K562 (cell line): ENCODE data around the gene WNT3. TPM values are rescaled to one million over a fixed set of nuclear protein-coding genes. Genes with fewer than 3 reads are reported as not detected.

Source experiments
- ATAC-seq: fragments of 200-7000 bp; cut with Tn5 transposase; 3 replicates; pipeline ENCODE4 v1.9.1; 2020; ENCODE audit warnings: moderate library complexity
- BruUV-seq: library from RNA; stranded (reverse); fragments of 400-500 nt; replicated peaks from 2 replicates; lab custom pipeline; 2021; lab: Mats Ljungman, UMichigan
- CTCF ChIA-PET: fragments of 300-600 bp; formaldehyde crosslinking; extraction: SDS; loops from one replicate; lab custom pipeline; 2021; ENCODE audit warnings: low intra/inter-chr PET ratio; lab: Yijun Ruan, JAX
- POLR2A ChIA-PET: fragments of 300-600, 350-650 bp; sonication (Branson Sonifier 250); formaldehyde crosslinking; extraction: SDS; loops from one replicate; lab custom pipeline; 2021; ENCODE audit warnings: antibody characterized with exemption, inconsistent platforms; lab: Yijun Ruan, JAX
- DNase-seq, 4 experiments: peaks; one replicate each; pipeline versions ENCODE4 v3.0.0 to v3.0.0-alpha.2; 2011 to 2018; ENCODE audit warnings: low spot score in 3 of 4, mixed read lengths in 3 of 4; ENCODE audit errors: extremely low read depth in 1 of 4
- FAIRE-seq: peaks from 2 replicates; lab custom pipeline; 2011; peaks lifted over from hg19 to GRCh38; lab: Jason Lieb, UNC
- H2AFZ ChIP-seq: 2 replicates; pipeline ENCODE4 v1.6.0; 2011; ENCODE audit warnings: low read depth, low read length, control low read depth, inconsistent platforms
- H3K27ac ChIP-seq: fragments of 200-600 bp; 3 replicates; pipeline ENCODE4 v1.8.0; 2011; ENCODE audit warnings: low read depth, mild to moderate bottlenecking, control low read depth, inconsistent platforms, low read length, moderate library complexity, mixed read lengths; ENCODE audit errors: extremely low read depth
- H3K27me3 ChIP-seq, 2 experiments: fragments of 300-600 bp in 1 of 2; 2 replicates in 1 of 2; 3 replicates in 1 of 2; pipeline versions ENCODE4 v1.6.0 to v1.8.0; 2011; ENCODE audit warnings: inconsistent platforms in 2 of 2, low read length in 2 of 2, mild to moderate bottlenecking in 1 of 2, mixed read lengths in 1 of 2, moderate library complexity in 1 of 2; ENCODE audit not compliant: control insufficient read depth in 2 of 2, insufficient read depth in 2 of 2
- H3K36me3 ChIP-seq: fragments of 300-600 bp; 3 replicates; pipeline ENCODE4 v1.8.0; 2011; ENCODE audit warnings: mild to moderate bottlenecking, low read length, inconsistent platforms; ENCODE audit not compliant: control insufficient read depth, insufficient read depth
- H3K4me1 ChIP-seq, 2 experiments: fragments of 200-600 bp in 1 of 2; replicated peaks in 1 of 2; 2 replicates in 1 of 2; 3 replicates in 1 of 2; pipeline versions ENCODE4 v1.5.1 to v1.8.0; 2011; ENCODE audit warnings: inconsistent platforms in 2 of 2, low read length in 2 of 2, mild to moderate bottlenecking in 1 of 2, mixed read lengths in 1 of 2, moderate library complexity in 1 of 2; ENCODE audit not compliant: control insufficient read depth in 2 of 2, insufficient read depth in 2 of 2
- H3K4me2 ChIP-seq: 2 replicates; pipeline ENCODE4 v1.6.1; 2011; ENCODE audit warnings: low read length, control low read depth, inconsistent platforms, mixed read lengths; ENCODE audit not compliant: insufficient read depth
- H3K4me3 ChIP-seq: fragments of 200-600 bp; sonication (generic), shearing (Covaris generic); 2 replicates; pipeline ENCODE4 v1.5.1; 2016; ENCODE audit warnings: control low read depth, inconsistent platforms
- H3K79me2 ChIP-seq: fragments of 200-600 bp; 3 replicates; pipeline ENCODE4 v1.8.0; 2011; ENCODE audit warnings: low read length, inconsistent platforms; ENCODE audit not compliant: control insufficient read depth, insufficient read depth
- H3K9ac ChIP-seq, 2 experiments: 2 replicates each; pipeline versions ENCODE4 v1.6.0 to v1.6.1; 2011; ENCODE audit warnings: low read depth in 2 of 2, low read length in 2 of 2, control low read depth in 1 of 2, inconsistent platforms in 1 of 2, mild to moderate bottlenecking in 1 of 2, mixed read lengths in 1 of 2; ENCODE audit not compliant: insufficient read depth in 1 of 2
- H3K9me1 ChIP-seq: one replicate; pipeline ENCODE4 v1.6.0; 2011; ENCODE audit warnings: inconsistent platforms, mild to moderate bottlenecking, low read length, moderate library complexity; ENCODE audit not compliant: control insufficient read depth, insufficient read depth
- H3K9me3 ChIP-seq: replicated peaks from 2 replicates; pipeline ENCODE4 v1.5.1; 2011; ENCODE audit warnings: low read depth, low read length, inconsistent platforms; ENCODE audit not compliant: control insufficient read depth, insufficient read depth
- H4K20me1 ChIP-seq: replicated peaks from 2 replicates; pipeline ENCODE4 v1.6.1; 2011; ENCODE audit warnings: low read length, inconsistent platforms, mixed read lengths; ENCODE audit not compliant: control insufficient read depth, insufficient read depth
- CBFB ChIP-seq: sonication (generic); formaldehyde crosslinking; IDR thresholded peaks from 2 replicates; pipeline ENCODE4 v1.4.0; 2020; ENCODE audit warnings: mild to moderate bottlenecking, missing genetic modification reagents
- DPF2 ChIP-seq: fragments of 450-650 bp; IDR thresholded peaks from 2 replicates; pipeline ENCODE4 v1.6.1; 2016
- HNRNPUL1 ChIP-seq: fragments of 200-400 bp; formaldehyde crosslinking; IDR thresholded peaks from 2 replicates; pipeline ENCODE4 v1.6.1; 2017; ENCODE audit warnings: low read length
- NUFIP1 ChIP-seq: fragments of 450-650 bp; IDR thresholded peaks from 2 replicates; pipeline ENCODE4 v1.6.1; 2018; ENCODE audit not compliant: partially characterized antibody
- RBM39 ChIP-seq: fragments of 200-400 bp; formaldehyde crosslinking; optimal IDR thresholded peaks from 2 replicates; pipeline ENCODE3; 2018; ENCODE audit warnings: low read depth, low read length
- SAFB ChIP-seq: fragments of 200-400 bp; formaldehyde crosslinking; IDR thresholded peaks from 2 replicates; pipeline ENCODE4 v1.6.1; 2017; ENCODE audit warnings: low read depth, low read length, borderline replicate concordance
- SIX5 ChIP-seq, 2 experiments: IDR thresholded peaks; 2 replicates each; pipeline ENCODE4 v1.6.1; 2011; ENCODE audit warnings: low read length in 2 of 2, borderline replicate concordance in 1 of 2, low read depth in 1 of 2, mild to moderate bottlenecking in 1 of 2, moderate library complexity in 1 of 2; ENCODE audit not compliant: insufficient read depth in 1 of 2
- SRSF1 ChIP-seq: fragments of 200-400 bp; formaldehyde crosslinking; IDR thresholded peaks from 2 replicates; pipeline ENCODE4 v1.6.1; 2017; ENCODE audit warnings: mild to moderate bottlenecking, low read depth, low read length, moderate library complexity
- TCF7 ChIP-seq: sonication (generic); IDR thresholded peaks from 2 replicates; pipeline ENCODE4 v1.6.1; 2016; ENCODE audit warnings: antibody characterized with exemption, borderline replicate concordance
- ZFP1 ChIP-seq: fragments of 450-650 bp; formaldehyde crosslinking; IDR thresholded peaks from 2 replicates; pipeline ENCODE4 v1.4.0; 2020; ENCODE audit warnings: mild to moderate bottlenecking, mixed read lengths
- ZNF311 ChIP-seq: fragments of 250-450 bp; sonication (Bioruptor Pico); IDR thresholded peaks from 2 replicates; pipeline ENCODE4 v1.4.0; 2020; ENCODE audit warnings: mild to moderate bottlenecking, moderate library complexity
- WGBS: fragments of 100-300 bp; shearing (Covaris generic); methylation state at CpG from one replicate; pipeline ENCODE4 v1.1.6; 2016; ENCODE audit warnings: low coverage, mixed read lengths; ENCODE audit not compliant: insufficient coverage; ENCODE audit errors: missing lambda C conversion rate; 5-methylcytosine and 5-hydroxymethylcytosine counted together
- in situ Hi-C: fragments of 300-500 bp; cut with MboI; formaldehyde crosslinking; loops from 4 replicates; pipeline ENCODE4 v1.15.0; 2018; ENCODE audit warnings: inconsistent platforms, mixed read lengths
- intact Hi-C: fragments of 100-400 bp; cut with micrococcal nuclease; formaldehyde crosslinking; loops from 2 replicates; pipeline ENCODE4 v1.14.2; 2022
- polyA plus RNA-seq, 8 experiments: library from polyadenylated mRNA; depleted of rRNA in 4 of 8; stranded (reverse) in 5 of 8; unstranded in 3 of 8; fragments of >200 nt; fragmentation: Nextera tagmentation in 2 of 8; fragmentation: Illumina TruSeq in 1 of 8; extraction: Ambion mirVana in 2 of 8; extraction: Trizol in 1 of 8; gene quantifications; 2 replicates each; pipeline versions ENCODE4 v1.2.1 to v1.2.3, GENCODE V29; 2011 to 2014; ENCODE audit warnings: inconsistent platforms in 1 of 8, missing spikeins in 1 of 8
- total RNA-seq, 7 experiments: library from RNA; depleted of rRNA in 6 of 7; stranded (reverse); fragments of >200 nt in 6 of 7; fragmentation: Illumina TruSeq in 2 of 7; extraction: Trizol in 2 of 7; gene quantifications; 2 replicates each; pipeline versions ENCODE4 v1.2.1 to v1.2.3, GENCODE V29; 2011 to 2021; ENCODE audit warnings: low replicate concordance in 1 of 7
- TF ChIP-seq, protein P1 (sequence below), 3 experiments: IDR thresholded peaks in 2 of 3; conservative IDR thresholded peaks in 1 of 3; 2 replicates each; pipeline ENCODE4 v1.5.1; 2011 to 2012; ENCODE audit warnings: low read length in 3 of 3, mild to moderate bottlenecking in 3 of 3, control low read depth in 2 of 3, improper control_type of control experiment in 1 of 3, inconsistent platforms in 1 of 3, low read depth in 1 of 3, mixed read lengths in 1 of 3, moderate library complexity in 1 of 3; ENCODE audit not compliant: insufficient read depth in 2 of 3
- TF ChIP-seq, protein P2 (sequence below), 2 experiments: IDR thresholded peaks; 2 replicates each; pipeline ENCODE4 v1.6.1; 2012; ENCODE audit warnings: improper control_type of control experiment in 2 of 2, low read depth in 2 of 2, low read length in 2 of 2, borderline replicate concordance in 1 of 2
- TF ChIP-seq, protein P3 (sequence below): IDR thresholded peaks from 3 replicates; pipeline ENCODE4 v1.6.1; 2011; ENCODE audit warnings: borderline replicate concordance, mild to moderate bottlenecking, moderate library complexity; ENCODE audit not compliant: insufficient read length; ENCODE audit errors: extremely low read depth

The WNT3 gene
- total and polyA plus RNA-seq, 9 of the 15 experiments (the other 6 are each of a cell fraction or from before 2014, with no cell fraction given) = 1.5 to 6.1 (median 3.3) TPM

DNA sequence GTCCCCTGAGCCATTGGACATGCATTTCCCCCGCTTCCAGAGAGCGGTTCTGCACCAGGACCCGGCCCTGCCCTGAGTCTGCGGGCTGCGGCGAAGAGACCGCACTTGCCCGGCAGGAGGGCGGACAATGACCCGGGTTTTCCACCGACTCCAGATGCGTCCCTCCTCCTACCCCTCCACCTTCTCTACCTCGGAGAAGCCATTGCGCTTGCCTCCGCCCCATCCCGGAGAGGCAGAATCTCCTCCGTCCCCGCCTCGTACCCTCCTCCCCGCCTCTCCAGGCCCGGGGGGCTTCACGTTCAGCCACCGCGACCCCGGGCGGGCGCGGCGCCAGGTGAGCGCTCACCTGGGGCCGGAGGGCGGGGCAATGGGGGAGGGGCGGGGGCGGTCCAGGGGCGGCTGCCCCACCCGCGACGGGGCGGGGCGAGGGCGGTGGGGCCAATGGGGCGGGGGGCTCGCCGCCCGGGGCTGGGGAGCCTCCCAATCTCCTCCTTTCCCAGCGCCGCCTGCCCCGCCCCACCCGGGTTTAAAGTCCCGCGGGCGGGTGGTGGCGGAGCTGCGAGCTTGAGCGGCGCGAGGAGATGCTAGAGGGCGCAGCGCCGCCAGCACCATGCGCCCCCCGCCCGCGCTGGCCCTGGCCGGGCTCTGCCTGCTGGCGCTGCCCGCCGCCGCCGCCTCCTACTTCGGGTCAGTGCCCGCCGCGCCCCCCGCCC is 32.7 kb upstream of the WNT3 start, which contains the start of gene WNT9B:
TSS of gene WNT9B (plus strand) at position 555 of the 713 bp plus-strand sequence. CDS start at position 611, 56 bp downstream.
- intact Hi-C loops = no loop called here
- POLR2A ChIA-PET = no interaction called here
- CTCF ChIA-PET = interaction anchor here (0.6 kb wide), 1 partner anchor 63 kb away, joined by 3 read pairs; no protein-coding TSS in a partner anchor
- BruUV-seq = no TSS peak
- Histone ChIP-seq H3K36me3 (no peaks in the 10 kb centered on the region), H3K4me2 (no peak within 1 kb of the TSS), H2AFZ (no peak within 1 kb of the TSS), H3K4me1 (peaks cover 0 to 16% of the 10 kb centered on the region in 2 experiments; a peak in 2 of 5 replicates), H3K27me3 (peaks cover 13 to 37% of the 10 kb centered on the region in 2 experiments), H3K4me3 (peak within 1 kb of the TSS; percentile 28), H3K27ac (no peak within 1 kb of the TSS), H3K9me3 (no peaks in the 10 kb centered on the region), H3K9me1 (no peaks in the 10 kb centered on the region), H4K20me1 (0 out of 2 replicates have a peak, but pooled peaks cover 14% of the 10 kb centered on the region), H3K9ac (peak within 1 kb of the TSS in 1 of 2 experiments; percentile 56; a peak in 1 of 4 replicates), H3K79me2 (no peaks in the 10 kb centered on the region)
- no peak for FAIRE-seq
- in situ Hi-C loops = no loop called here
- WGBS = under 1% methylated on average over 37 of the region's 75 CpGs
- DNase-seq = peak; percentile 65 to 93 (median 86)
- ATAC-seq = peak; percentile 88
- TF ChIP-seq, protein P1, sequence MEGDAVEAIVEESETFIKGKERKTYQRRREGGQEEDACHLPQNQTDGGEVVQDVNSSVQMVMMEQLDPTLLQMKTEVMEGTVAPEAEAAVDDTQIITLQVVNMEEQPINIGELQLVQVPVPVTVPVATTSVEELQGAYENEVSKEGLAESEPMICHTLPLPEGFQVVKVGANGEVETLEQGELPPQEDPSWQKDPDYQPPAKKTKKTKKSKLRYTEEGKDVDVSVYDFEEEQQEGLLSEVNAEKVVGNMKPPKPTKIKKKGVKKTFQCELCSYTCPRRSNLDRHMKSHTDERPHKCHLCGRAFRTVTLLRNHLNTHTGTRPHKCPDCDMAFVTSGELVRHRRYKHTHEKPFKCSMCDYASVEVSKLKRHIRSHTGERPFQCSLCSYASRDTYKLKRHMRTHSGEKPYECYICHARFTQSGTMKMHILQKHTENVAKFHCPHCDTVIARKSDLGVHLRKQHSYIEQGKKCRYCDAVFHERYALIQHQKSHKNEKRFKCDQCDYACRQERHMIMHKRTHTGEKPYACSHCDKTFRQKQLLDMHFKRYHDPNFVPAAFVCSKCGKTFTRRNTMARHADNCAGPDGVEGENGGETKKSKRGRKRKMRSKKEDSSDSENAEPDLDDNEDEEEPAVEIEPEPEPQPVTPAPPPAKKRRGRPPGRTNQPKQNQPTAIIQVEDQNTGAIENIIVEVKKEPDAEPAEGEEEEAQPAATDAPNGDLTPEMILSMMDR (IDR thresholded peaks at IDR 0.05 in 2 of 3, conservative IDR thresholded peaks at IDR 0.05 in 1 of 3; ENCODE audit: insufficient read depth in 2 of 3, low read depth in 1 of 3, low read length in 3 of 3) = peak in 2 of 3 experiments; percentile 24 to 36; a peak in 2 of 6 replicates
- TF ChIP-seq CBFB (CRISPR knock-in tag) = no peak
- TF ChIP-seq, protein P2, sequence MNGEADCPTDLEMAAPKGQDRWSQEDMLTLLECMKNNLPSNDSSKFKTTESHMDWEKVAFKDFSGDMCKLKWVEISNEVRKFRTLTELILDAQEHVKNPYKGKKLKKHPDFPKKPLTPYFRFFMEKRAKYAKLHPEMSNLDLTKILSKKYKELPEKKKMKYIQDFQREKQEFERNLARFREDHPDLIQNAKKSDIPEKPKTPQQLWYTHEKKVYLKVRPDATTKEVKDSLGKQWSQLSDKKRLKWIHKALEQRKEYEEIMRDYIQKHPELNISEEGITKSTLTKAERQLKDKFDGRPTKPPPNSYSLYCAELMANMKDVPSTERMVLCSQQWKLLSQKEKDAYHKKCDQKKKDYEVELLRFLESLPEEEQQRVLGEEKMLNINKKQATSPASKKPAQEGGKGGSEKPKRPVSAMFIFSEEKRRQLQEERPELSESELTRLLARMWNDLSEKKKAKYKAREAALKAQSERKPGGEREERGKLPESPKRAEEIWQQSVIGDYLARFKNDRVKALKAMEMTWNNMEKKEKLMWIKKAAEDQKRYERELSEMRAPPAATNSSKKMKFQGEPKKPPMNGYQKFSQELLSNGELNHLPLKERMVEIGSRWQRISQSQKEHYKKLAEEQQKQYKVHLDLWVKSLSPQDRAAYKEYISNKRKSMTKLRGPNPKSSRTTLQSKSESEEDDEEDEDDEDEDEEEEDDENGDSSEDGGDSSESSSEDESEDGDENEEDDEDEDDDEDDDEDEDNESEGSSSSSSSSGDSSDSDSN (IDR thresholded peaks at IDR 0.05; ENCODE audit: borderline replicate concordance in 1 of 2, low read depth in 2 of 2, low read length in 2 of 2) = 0 out of 4 replicates have a peak, but pooled peaks of 1 of the 2 experiments have one; percentile 26
- no peak for TF ChIP-seq NUFIP1
- TF ChIP-seq SIX5 (IDR thresholded peaks at IDR 0.05; ENCODE audit: borderline replicate concordance in 1 of 2, insufficient read depth in 1 of 2, low read depth in 1 of 2, low read length in 2 of 2) = no peak
- TF ChIP-seq TCF7 = no peak
- no peak for TF ChIP-seq ZFP1 (CRISPR knock-in tag)
- TF ChIP-seq HNRNPUL1 = no peak
- TF ChIP-seq, protein P3, sequence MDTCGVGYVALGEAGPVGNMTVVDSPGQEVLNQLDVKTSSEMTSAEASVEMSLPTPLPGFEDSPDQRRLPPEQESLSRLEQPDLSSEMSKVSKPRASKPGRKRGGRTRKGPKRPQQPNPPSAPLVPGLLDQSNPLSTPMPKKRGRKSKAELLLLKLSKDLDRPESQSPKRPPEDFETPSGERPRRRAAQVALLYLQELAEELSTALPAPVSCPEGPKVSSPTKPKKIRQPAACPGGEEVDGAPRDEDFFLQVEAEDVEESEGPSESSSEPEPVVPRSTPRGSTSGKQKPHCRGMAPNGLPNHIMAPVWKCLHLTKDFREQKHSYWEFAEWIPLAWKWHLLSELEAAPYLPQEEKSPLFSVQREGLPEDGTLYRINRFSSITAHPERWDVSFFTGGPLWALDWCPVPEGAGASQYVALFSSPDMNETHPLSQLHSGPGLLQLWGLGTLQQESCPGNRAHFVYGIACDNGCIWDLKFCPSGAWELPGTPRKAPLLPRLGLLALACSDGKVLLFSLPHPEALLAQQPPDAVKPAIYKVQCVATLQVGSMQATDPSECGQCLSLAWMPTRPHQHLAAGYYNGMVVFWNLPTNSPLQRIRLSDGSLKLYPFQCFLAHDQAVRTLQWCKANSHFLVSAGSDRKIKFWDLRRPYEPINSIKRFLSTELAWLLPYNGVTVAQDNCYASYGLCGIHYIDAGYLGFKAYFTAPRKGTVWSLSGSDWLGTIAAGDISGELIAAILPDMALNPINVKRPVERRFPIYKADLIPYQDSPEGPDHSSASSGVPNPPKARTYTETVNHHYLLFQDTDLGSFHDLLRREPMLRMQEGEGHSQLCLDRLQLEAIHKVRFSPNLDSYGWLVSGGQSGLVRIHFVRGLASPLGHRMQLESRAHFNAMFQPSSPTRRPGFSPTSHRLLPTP = no peak
- no peak for TF ChIP-seq SRSF1
- no peak for TF ChIP-seq ZNF311 (CRISPR knock-in tag)
- TF ChIP-seq SAFB = 0 out of 2 replicates have a peak, but pooled peaks have one; percentile 54
- no peak for TF ChIP-seq RBM39
- no peak for TF ChIP-seq DPF2
